Nucleus accumbens (tissue), 56 donors: ENCODE data around the gene SLC4A8.
A peak's percentile ranks its signal among the peaks of the same experiment; 100 is the strongest.

Source experiments
- DNase-seq, 56 donors: peaks; one replicate each; lab custom pipeline; 2025; lab: John Stamatoyannopoulos, UW

The SLC4A8 gene

DNA sequence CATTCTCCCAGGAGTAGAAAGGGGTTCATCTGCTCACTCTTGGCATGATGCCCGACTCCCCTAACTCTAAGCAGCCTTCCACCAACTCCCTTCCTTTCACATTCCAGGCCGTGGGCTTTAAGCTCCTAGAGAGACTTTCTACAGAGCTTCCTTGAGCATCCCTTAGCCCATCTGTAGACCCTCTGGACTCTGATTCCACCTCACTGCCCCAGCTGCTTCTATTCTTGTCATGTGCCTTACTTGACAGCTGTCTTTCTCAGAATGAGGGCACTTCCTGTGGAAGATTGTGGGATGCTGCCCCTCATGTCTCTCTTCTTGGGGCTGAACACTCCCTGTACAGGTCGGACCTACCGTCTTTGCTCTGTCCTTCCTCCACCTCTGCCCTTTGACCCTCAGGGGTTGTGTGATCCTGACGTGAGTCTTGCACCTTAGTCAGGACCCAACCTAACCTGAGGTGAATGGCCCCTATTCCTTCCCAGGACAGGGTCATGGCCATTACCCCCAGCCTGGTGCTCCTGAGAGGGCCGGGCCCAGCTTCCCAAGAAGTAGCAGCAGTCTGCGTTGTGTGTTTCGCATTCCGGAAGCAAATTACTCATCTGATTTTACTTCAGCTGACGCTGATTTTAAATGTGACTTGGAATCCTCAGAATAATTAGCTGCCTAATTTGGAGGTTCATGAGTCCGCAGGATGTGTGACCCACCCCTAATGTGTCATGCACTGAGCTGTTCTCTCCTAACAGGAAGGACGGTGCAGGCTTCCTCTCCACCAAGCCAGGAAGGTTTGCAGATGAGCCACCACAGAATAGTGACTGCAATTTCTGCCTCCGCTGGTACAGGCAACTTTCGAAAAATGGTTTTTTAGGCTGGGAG lies 30.7 kb upstream of the SLC4A8 start:
- peak in 1 of 56 donors; percentile 9 for DNase-seq

DNA sequence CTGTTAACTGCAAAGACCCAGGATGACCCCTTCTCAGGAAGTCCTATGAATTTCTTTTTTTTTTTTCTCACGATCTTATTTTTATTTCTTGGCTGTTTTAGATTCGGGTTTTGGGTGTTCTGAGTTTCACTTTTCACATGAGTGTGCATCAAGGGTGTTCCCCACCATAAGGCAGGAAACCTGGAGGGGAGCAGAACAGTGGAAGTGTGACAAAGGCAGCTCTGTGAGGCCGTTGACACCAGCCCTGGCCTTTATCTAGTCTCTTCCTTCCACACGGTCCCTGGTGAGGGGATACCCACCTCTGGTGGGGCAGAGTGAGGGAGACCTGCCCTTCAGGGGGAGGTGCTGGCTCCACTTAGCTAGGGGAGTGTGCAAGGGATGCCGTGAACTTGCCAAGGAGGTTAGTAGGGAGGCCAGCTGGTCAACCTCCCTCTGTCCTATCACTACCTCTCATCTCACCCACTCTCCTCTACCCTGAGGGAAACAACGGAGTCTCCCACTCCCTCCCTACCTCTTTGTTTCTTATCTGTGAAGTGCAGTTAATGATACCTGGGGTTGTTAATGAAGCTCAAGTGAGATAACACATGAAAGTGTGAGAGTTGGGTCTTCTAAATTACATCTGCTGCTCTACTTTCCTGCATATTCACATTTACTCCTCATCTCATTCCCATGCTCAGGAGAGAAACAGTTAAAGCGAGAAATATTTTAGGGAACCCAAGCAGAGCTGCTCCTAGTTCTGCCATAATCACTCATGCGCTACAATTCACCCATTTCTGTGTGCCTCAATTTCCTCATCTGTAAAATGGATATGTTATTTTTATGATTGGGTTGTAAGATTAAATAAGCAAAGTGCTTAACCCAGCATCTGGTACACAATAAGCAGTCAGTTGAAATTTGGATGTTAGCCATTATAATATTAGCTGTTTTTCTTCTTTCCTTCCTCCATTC lies 29.1 kb upstream of the SLC4A8 start:
- no peak for DNase-seq

DNA sequence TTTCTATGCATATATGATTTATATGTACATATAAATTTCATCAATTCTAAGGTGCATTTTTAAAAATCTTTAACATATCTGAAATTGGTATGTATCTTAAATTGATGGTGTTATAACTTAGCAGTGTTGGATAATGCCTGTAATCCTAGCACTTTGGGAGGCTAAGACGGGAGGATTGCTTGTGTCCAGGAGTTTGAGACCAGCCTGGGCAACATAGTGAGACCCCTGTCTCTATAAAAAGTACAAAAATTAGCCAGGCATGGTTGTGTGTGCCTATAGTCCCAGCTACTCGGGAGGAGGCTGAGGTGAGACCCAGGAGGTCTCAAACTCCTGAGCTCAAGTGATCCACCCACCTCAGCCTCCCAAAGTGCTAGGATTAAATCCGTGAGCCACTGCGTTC lies 27.0 kb upstream of the SLC4A8 start:
- DNase-seq: no peak

DNA sequence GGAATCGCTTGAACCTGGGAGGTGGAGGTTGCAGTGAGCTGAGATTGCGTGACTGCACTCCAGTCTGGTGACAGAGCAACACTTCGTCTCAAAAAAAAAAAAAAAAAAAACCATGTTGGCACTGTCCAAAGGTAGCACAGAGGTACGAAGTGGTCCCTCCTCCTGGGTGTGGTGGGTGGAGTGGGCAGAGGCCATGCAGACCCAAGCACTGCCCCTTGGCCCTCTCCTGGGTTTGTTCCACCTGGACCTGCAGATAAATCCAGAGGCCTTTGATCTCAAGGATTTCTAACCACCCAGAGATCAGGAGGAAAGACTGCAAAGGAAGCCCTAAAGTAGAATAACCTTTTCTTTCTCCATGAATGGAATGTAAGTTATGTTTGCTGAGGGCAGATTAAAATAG lies 24.7 kb upstream of the SLC4A8 start:
- no peak for DNase-seq

DNA sequence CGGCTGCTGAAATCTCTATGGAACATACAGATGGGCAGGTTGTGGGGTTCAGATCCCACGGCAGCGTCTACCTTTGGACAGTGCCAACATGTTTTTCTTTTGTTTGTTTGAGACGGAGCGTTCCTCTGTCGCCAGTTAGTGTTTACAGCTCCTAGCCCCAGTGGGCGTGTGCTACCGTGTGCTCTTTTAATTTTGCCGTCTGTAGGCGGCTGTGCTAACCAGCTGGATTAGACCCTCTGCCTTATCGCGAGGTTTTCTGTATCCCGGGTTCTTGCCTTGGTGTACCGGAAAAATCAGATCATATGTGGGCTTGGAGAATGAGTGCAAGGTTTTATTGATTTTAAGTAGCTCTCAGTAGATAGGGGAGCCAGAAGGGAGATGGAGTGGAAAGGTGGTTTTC lies 23.6 kb upstream of the SLC4A8 start:
- no peak for DNase-seq

DNA sequence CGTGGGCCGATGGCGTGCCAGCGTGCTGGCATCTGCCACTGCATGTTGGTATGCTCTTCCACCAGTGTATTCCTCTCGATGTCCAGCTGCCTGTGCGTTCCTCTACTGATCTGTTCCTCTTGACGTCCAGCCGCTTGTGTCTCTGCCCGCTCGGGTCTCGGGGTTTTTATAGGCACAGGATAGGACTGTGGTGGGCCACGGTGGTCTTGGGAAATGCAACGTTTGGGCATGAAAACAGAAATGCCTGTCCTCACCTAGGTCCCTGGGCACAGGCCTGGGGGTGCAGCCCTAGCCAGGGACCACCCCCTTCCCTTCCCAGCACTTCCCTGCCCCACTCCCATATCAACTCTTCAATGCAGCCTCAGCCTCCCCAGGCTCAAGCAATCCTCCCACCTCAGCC lies 23.1 kb upstream of the SLC4A8 start:
- DNase-seq: no peak

DNA sequence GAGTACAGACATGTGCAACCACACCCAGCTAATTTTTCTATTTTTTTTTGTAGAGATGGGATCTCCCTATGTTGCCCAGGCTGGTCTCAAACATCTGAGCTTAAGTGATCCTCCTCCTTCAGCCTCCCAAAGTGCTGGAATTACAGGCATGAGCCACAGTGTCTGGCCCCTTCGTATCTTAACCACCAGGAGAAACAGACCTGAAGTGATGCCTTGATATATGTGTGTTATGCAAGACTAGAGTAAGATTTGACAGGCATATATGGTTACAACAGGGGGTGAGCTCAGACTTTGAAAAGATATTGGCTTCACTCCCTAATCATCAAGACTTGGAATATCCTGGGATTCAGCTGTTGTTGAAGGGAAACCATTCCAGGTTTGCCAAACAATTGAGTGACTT lies 22.7 kb upstream of the SLC4A8 start:
- no peak for DNase-seq

DNA sequence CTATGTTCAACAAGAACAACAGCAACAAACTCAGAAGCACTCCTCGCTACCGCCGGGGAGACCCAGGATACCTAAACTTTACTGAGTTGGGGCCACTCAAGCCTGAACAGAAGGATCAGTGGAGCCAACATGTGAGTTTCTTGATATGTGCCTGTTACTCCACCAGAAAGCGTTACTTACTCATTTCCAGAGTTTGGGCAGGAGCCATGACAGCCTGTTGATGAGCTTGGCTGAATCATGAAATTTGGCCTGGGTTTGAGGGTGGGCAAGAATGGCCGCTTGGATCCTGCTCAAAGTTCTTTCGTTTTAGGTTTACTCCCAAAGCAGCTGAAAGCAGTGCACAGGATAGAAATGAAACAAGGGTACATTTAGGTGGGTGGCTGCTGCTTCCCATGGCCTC lies 21.5 kb upstream of the SLC4A8 start:
- DNase-seq: no peak

DNA sequence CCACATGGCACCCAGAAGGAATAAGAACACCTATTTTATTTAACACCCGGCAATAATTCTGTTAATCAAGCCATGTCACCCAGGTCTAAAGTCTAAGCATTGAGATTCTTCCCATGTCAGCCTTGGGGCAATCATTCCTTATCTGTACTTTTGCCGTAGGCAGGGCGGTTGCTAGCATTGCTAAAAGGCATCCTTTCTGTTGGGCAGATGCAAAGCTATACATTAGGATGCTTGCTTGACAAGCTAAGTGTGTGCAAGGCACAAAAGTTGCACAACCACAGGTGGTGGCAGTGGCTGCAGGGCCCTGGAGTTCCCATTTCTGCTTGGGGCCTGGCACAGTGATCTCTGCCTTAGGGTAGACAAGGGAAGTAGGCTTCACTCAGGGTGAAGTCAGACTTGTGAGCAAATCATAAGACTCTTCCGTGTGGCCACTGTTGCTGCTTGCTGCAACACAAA lies 20.9 kb upstream of the SLC4A8 start:
- peak in 7 of 56 donors; percentile 11 to 29 (median 17) for DNase-seq

DNA sequence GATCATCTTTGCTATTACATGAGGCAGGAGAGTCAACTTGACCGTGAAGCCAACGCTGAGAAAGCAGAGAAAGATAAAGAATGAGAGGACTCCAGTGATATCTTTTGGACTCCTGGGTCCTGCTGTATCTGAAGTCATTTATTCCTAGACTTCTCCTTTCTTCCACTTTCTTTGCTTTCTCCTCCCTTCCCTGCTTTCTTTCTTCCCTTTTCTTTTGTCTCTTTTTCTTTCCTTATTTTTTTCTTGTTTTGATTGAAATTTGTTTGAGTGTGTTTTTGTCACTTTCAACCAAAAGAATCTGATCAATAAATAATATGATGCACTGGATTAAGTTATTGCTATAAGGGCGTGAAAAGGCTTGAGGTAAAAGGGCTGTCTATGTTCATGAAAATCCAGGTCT lies 20.0 kb upstream of the SLC4A8 start:
- no peak for DNase-seq

DNA sequence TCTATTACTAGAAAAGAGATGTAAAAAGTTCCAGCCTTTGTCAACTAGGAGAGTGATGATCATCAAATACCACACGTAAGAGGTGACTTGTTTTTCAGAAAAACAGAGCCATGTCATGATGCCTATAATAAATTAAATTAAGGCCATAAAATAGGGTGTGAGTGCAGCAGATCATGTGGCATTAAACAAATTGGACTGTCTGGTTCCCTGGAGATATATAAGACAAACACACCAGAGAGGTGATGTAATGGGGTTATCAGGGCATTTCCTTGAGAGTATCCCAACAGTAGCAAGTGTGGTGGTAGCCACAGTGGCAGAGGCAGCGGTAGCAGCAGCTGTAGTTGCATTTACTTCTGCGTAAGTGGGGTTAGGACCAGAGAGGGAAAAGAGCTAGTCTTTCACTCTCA lies 18.8 kb upstream of the SLC4A8 start:
- no peak for DNase-seq

DNA sequence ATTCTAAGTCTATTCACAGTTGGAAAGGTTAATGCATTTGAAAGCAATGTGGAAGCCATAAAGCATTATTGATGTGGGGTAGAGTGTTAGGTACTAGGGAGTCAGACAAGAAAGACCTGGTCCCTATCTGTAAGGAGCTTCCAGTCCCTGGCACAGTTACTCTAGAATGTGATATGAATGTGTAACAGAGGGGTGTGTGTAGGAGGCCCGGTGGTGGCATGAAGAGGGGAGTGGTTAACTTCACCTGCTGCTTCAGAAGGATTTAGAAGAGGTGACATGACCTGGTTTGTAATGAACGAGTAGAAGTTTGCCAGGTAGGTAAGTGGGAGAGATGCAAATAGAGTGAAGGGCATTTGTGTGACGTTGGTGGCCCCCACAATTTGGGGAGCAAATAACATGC lies 18.3 kb upstream of the SLC4A8 start:
- no peak for DNase-seq

DNA sequence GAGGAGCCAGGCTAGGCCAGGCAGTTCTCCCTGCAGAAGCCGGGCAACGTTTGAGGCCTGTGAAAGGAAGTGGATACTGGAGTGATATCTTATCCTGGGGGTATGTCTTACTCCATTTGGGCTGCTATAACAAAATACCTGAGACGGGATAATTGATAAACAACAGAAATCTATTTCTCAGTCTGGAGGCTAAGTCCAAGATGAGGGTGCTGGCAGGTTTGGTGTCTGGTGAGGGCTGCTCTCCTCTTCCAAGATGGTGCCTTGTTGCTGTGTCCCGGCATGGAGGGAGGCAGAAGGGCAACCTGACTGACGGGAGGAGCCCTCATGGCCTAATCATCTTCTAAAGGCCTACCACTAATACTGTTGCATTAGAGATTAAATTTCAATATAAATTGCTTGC lies 17.8 kb upstream of the SLC4A8 start:
- no peak for DNase-seq

DNA sequence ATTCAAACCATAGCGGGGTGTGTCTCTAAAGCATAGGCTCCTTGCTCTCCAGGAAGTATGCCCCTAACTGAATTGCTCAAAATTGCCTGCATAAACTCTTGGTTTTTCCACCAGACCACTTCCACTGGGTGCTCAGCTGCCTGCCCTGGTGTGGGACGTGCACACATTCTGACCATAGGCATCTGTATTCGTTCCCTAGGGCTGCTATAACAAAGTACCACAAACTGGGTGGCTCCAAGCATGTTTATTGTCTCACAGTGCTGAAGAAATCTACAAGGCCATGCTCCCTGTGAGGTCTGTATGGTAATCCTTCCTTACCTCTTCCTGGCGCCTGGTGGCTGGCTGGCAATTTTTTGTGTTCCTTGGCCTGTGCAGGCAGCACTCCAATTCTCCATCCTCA lies 17.0 kb upstream of the SLC4A8 start:
- no peak for DNase-seq

DNA sequence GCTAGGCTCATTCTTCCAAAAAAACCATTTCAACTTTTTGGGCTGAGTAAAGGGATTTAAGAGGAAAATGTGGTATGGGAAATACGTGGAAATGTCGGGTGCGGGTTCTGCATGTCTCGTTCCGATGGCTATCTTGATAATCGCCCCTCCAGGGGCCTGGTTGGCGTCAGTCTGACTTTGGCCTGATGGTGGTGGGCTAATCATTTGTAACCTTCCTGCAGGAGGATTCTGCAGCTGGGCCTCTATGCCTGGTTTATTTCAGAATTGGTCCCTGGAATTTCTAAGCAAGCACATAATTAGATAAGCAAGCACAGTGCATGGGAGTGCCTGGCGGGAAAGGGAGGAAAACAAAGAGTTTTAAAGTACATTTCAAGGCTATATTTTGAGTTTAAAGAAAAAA lies 14.8 kb upstream of the SLC4A8 start:
- no peak for DNase-seq

DNA sequence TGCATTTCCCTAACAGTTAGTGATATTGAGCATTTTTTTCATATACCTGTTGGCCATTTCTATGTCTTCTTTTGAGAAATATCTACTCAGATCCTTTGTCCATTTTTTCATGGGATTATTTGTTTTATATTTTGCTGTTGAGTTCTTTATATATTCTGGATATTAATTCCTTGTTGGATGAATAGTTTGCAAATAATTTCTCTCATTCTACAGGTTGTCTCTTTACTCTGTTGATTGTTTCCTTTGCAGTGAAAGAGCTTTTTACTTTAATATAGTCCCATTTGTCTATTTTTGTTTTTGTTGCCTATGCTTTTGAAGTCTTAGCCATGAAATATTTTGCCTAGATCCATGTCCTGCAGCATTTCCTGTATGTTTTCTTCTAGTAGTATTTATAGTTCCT lies 11.5 kb upstream of the SLC4A8 start:
- no peak for DNase-seq

DNA sequence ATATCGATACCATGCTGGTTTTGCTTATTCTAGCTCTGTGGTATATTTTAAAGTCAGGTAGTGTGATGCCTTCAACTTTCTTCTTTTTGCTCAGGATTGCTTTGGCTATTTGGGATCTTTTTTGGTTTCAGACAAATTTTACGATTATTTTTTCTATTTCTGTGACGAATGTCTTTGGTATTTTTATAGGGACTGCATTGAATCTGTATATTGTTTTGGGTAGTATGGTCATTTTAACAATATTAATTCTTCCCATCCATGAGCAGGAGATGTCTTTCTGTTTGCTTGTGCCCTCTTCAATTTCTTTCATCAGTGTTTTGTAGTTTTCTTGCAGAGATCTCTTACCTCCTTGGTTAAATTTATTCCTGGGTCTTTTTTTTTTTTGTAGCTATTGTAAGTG lies 10.8 kb upstream of the SLC4A8 start:
- DNase-seq: no peak

DNA sequence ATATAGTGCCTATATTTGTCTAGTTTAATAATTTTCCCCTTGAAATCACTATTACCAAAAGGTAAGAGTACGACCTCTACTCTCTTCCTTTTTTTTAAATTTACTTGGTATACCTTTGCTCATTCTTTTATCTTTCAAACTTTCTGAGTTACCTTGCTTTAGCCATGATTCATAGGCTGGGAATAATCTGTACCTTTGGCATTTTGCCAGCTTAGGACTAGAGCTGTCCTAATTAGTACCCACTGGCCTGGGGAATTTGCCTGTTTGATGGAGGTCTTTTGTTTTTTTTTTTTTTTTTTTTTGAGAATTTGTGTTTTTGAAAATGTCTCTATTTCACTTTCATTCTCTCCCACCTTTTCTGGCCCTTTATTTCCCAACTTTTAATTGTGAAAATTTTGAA lies 8.7 kb upstream of the SLC4A8 start:
- DNase-seq: no peak

DNA sequence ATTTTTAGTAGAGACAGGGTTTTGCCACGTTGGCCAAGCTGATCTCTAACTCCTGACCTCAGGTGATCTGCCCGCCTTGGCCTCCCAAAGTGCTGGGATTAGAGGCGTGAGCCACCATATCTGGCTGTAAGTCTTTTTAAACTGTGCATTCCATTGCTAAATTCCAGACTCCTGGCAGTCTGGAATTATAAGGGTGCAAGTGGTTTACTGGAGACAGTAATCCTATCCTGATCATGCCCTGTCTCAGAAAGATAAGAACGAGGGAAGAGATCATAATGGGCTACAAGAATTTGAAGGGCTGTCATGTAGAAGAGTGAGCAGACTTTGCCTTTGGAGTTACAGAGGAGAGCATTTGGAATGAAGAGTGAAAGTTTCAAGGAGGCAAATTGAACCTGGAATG lies 6.8 kb upstream of the SLC4A8 start:
- DNase-seq: no peak

DNA sequence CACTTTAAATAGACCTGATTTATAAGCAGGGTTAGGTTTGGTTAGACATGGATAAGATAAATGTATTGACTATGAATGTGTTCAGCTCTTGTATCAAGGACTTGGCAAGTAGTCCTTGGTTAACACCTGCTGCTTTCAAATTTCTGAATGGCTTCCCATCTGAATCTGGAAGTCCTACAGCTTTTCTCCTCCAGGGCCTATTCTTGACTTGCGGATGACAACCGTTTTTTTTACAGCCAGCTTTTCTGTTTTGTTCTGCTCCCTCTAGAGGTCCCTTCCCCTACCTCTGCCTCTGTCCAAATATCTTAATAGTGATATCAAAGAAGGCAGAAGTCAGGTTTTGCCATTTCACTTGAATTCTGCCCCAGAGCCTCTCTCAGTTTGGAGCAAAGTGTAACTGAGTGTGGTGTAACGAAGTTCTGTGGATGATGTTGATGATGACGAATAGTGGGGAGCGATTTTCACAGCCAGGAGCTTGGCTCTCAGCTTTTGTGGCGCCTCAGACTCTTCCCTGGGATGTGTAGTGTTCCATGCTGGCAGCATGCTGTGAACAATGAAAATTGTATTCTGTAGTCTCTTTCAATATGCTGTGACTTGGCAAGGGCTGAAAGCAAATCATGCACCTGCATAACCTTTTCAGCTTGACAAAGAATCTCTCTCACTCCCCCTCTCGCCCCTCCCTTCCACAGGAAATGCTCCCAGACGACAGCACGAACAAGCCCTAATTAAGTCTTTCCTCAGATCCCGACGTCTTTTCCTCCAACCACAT lies 5.0 kb upstream of the SLC4A8 start:
- peak in 11 of 56 donors; percentile 3 to 25 (median 10) for DNase-seq
